NCI-H82 (cell line): Measurements from ENCODE around the gene MARS1.

ENCODE experiments used
- DNase-seq: peaks from one replicate; lab custom pipeline; 2025; lab: John Stamatoyannopoulos, UW

The MARS1 gene

GRCh38 chr12:57531836-57532235 lies 44.0 kb downstream of the MARS1 start:
- DNase-seq: no peak

- peak; percentile 40 for DNase-seq
Observed at GRCh38 chr12:57533108-57533507, 45.2 kb downstream of the MARS1 start.

GRCh38 chr12:57534250-57534649 lies 46.4 kb downstream of the MARS1 start:
- DNase-seq: no peak

GRCh38 chr12:57534991-57535543 lies 47.2 kb downstream of the MARS1 start:
- no peak for DNase-seq

GRCh38 chr12:57535764-57536596 lies 48.1 kb downstream of the MARS1 start:
- DNase-seq: no peak

GRCh38 chr12:57536597-57536942 lies 48.7 kb downstream of the MARS1 start:
- no peak for DNase-seq

GRCh38 chr12:57539134-57539768 lies 51.4 kb downstream of the MARS1 start:
- no peak for DNase-seq

- DNase-seq: peak; percentile 45
Observed at GRCh38 chr12:57541001-57541400, 53.1 kb downstream of the MARS1 start.

GRCh38 chr12:57541717-57542116 lies 53.8 kb downstream of the MARS1 start:
- no peak for DNase-seq

GRCh38 chr12:57543581-57543980 lies 55.7 kb downstream of the MARS1 start:
- DNase-seq: no peak

- DNase-seq: no peak
Observed at GRCh38 chr12:57545809-57546437, 58.1 kb downstream of the MARS1 start.

- DNase-seq: peak; percentile 99
Observed at GRCh38 chr12:57546438-57547287, 58.8 kb downstream of the MARS1 start, which contains the start of gene DCTN2. Gene DCTN2, minus strand, starts transcription at chr12:57547192. Its CDS starts 129 bp downstream, at chr12:57547063.

- DNase-seq: no peak
Observed at GRCh38 chr12:57547288-57548012, 59.6 kb downstream of the MARS1 start.

GRCh38 chr12:57548013-57548315 lies 60.1 kb downstream of the MARS1 start:
- no peak for DNase-seq

- no peak for DNase-seq
Observed at GRCh38 chr12:57548488-57548887, 60.6 kb downstream of the MARS1 start.

- no peak for DNase-seq
Observed at GRCh38 chr12:57549203-57549908, 61.5 kb downstream of the MARS1 start.

- DNase-seq: peak; percentile 79
Observed at GRCh38 chr12:57549909-57550640, 62.2 kb downstream of the MARS1 start, which contains the start of gene KIF5A. Gene KIF5A, plus strand, starts transcription at chr12:57550044. Its CDS starts 228 bp downstream, at chr12:57550272.

- DNase-seq: no peak
Observed at GRCh38 chr12:57550641-57551549, 63.0 kb downstream of the MARS1 start.
